Measurements from ENCODE around the gene TRAF3. TPM values are rescaled to one million over a fixed set of nuclear protein-coding genes. Genes with fewer than 3 reads are reported as not detected.

The TRAF3 gene
- total RNA-seq, 4 donors from 2014 or later: 5.5 to 14.7 (median 6.9) TPM

GRCh38 chr14:102781063-102781462, 3.8 kb downstream of the TRAF3 start:
- TF ChIP-seq CTCF (IDR thresholded peaks at IDR 0.05 in 4 of 5, conservative IDR thresholded peaks at IDR 0.05 in 1 of 5): no peak
- no peak for TF ChIP-seq POLR2A (IDR thresholded peaks at IDR 0.05)
- no peak overlapping the region for H3K27ac ChIP-seq
- no peak overlapping the region for H3K4me3 ChIP-seq
- no peak for DNase-seq
- H3K9me3 ChIP-seq: no peaks in the 10 kb centered on the region
- intact Hi-C loops (cut with DNase I; ENCODE audit: low total_unique reads) (no loop called here), in situ Hi-C loops (cut with MboI; ENCODE audit: low sequenced_read_pairs in 4 of 4) (no loop called here)
- ATAC-seq: no peak
- no peaks in the 10 kb centered on the region for H3K36me3 ChIP-seq
- H3K4me1 ChIP-seq: peaks cover 5 to 9% of the 10 kb centered on the region in 2 donors
- no peaks in the 10 kb centered on the region for H3K27me3 ChIP-seq

- intact Hi-C loops (cut with DNase I; ENCODE audit: low total_unique reads): no loop called here
- DNase-seq: no peak
These were observed 5.7 kb downstream of the TRAF3 start for GRCh38 chr14:102782974-102783373.

GRCh38 chr14:102784892-102785594, 7.8 kb downstream of the TRAF3 start:
- intact Hi-C loops (cut with DNase I; ENCODE audit: low total_unique reads) (no loop called here), in situ Hi-C loops (cut with MboI; ENCODE audit: low sequenced_read_pairs in 4 of 4) (no loop called here)
- TF ChIP-seq POLR2A (IDR thresholded peaks at IDR 0.05) (no peak), CTCF (IDR thresholded peaks at IDR 0.05 in 4 of 5, conservative IDR thresholded peaks at IDR 0.05 in 1 of 5) (no peak)

More at GRCh38 chr14:102782974-102783373, 5.7 kb downstream of the TRAF3 start:
- Histone ChIP-seq H3K27ac (no peak overlapping the region), H3K4me3 (no peak overlapping the region), H3K9me3 (no peaks in the 10 kb centered on the region), H3K4me1 (peaks cover 5 to 9% of the 10 kb centered on the region in 2 donors), H3K27me3 (no peaks in the 10 kb centered on the region), H3K36me3 (no peaks in the 10 kb centered on the region)
- no peak for ATAC-seq
- TF ChIP-seq POLR2A (IDR thresholded peaks at IDR 0.05) (no peak), CTCF (IDR thresholded peaks at IDR 0.05 in 4 of 5, conservative IDR thresholded peaks at IDR 0.05 in 1 of 5) (no peak)
- in situ Hi-C loops (cut with MboI; ENCODE audit: low sequenced_read_pairs in 4 of 4): no loop called here

GRCh38 chr14:102785595-102785963, 8.3 kb downstream of the TRAF3 start:
- H3K9me3 ChIP-seq: no peaks in the 10 kb centered on the region
- H3K27ac ChIP-seq: no peak overlapping the region
- TF ChIP-seq POLR2A (IDR thresholded peaks at IDR 0.05): no peak
- TF ChIP-seq CTCF (IDR thresholded peaks at IDR 0.05 in 4 of 5, conservative IDR thresholded peaks at IDR 0.05 in 1 of 5): no peak
- ATAC-seq: no peak
- intact Hi-C loops (cut with DNase I; ENCODE audit: low total_unique reads): no loop called here
- no peaks in the 10 kb centered on the region for H3K4me1 ChIP-seq
- no peaks in the 10 kb centered on the region for H3K27me3 ChIP-seq
- in situ Hi-C loops (cut with MboI; ENCODE audit: low sequenced_read_pairs in 4 of 4): no loop called here
- H3K4me3 ChIP-seq: no peak overlapping the region
- no peak for DNase-seq
- no peaks in the 10 kb centered on the region for H3K36me3 ChIP-seq

More at GRCh38 chr14:102784892-102785594, 7.8 kb downstream of the TRAF3 start:
- H3K27me3 ChIP-seq: no peaks in the 10 kb centered on the region
- H3K4me1 ChIP-seq: no peaks in the 10 kb centered on the region
- H3K4me3 ChIP-seq: no peak overlapping the region
- no peak overlapping the region for H3K27ac ChIP-seq
- no peaks in the 10 kb centered on the region for H3K36me3 ChIP-seq
- ATAC-seq: no peak
- H3K9me3 ChIP-seq: no peaks in the 10 kb centered on the region
- no peak for DNase-seq

GRCh38 chr14:102786768-102787167, 9.5 kb downstream of the TRAF3 start:
- ATAC-seq (no peak), DNase-seq (no peak)
- no peaks in the 10 kb centered on the region for H3K27me3 ChIP-seq
- H3K4me1 ChIP-seq: no peaks in the 10 kb centered on the region
- no peak overlapping the region for H3K4me3 ChIP-seq
- no peaks in the 10 kb centered on the region for H3K36me3 ChIP-seq
- no peaks in the 10 kb centered on the region for H3K9me3 ChIP-seq
- intact Hi-C loops (cut with DNase I; ENCODE audit: low total_unique reads) (no loop called here), in situ Hi-C loops (cut with MboI; ENCODE audit: low sequenced_read_pairs in 4 of 4) (no loop called here)
- H3K27ac ChIP-seq: no peak overlapping the region
- TF ChIP-seq POLR2A (IDR thresholded peaks at IDR 0.05) (no peak), CTCF (IDR thresholded peaks at IDR 0.05 in 4 of 5, conservative IDR thresholded peaks at IDR 0.05 in 1 of 5) (no peak)
